Ovary (tissue), 9 donors: ENCODE measurements around the gene FARP2. TPM values are rescaled to one million over a fixed set of nuclear protein-coding genes. Genes with fewer than 3 reads are reported as not detected.

Experiments
- DNase-seq, 5 donors: peaks; one replicate each; pipeline ENCODE4 v3.0.0-alpha.2; 2019 to 2020
- H3K27ac ChIP-seq, 2 donors: fragments of 200-600 bp; one replicate each; pipeline versions ENCODE4 v1.5.1 to v1.8.0; 2019 to 2022
- H3K27me3 ChIP-seq: fragments of 200-600 bp; one replicate; pipeline ENCODE4 v1.8.0; 2022
- H3K36me3 ChIP-seq: fragments of 200-600 bp; sonication (generic); one replicate; pipeline ENCODE4 v1.5.1; 2019
- H3K4me1 ChIP-seq: one replicate; pipeline ENCODE4 v1.8.1; 2013; ENCODE audit warnings: mild to moderate bottlenecking, moderate library complexity; ENCODE audit not compliant: insufficient read depth
- H3K4me3 ChIP-seq: fragments of 200-600 bp; sonication (generic); one replicate; pipeline ENCODE4 v1.5.1; 2017
- H3K9me3 ChIP-seq, 2 donors: fragments of 200-600 bp in 1 of 2; sonication (generic) in 1 of 2; one replicate each; pipeline versions ENCODE4 v1.5.1 to v1.8.1; 2013 to 2019; ENCODE audit warnings: mild to moderate bottlenecking in 1 of 2, moderate library complexity in 1 of 2
- EP300 ChIP-seq: sonication (generic); formaldehyde crosslinking; IDR thresholded peaks from one replicate; pipeline ENCODE4 v1.6.1; 2017; ENCODE audit warnings: antibody characterized with exemption
- POLR2A ChIP-seq: fragments of 450-650 bp; IDR thresholded peaks from one replicate; pipeline ENCODE4 v1.6.1; 2017; ENCODE audit warnings: antibody characterized with exemption, mild to moderate bottlenecking, moderate library complexity
- WGBS, 3 donors: extraction: QIAGEN DNeasy Blood & Tissue Kit in 1 of 3; methylation state at CpG; one replicate each; pipeline versions ENCODE4 v1.1.5 to v1.1.7; 2013 to 2017; 5-methylcytosine and 5-hydroxymethylcytosine counted together
- intact Hi-C, 4 donors: fragments of 100-400 bp; cut with DNase I; formaldehyde crosslinking; loops; one replicate each; pipeline versions ENCODE4 v1.11.0 to v1.15.1; 2022 to 2023
- polyA plus RNA-seq, 2 donors: library from polyadenylated mRNA; stranded (reverse); fragments of 200-250 nt in 1 of 2; fragments of 350-450 nt in 1 of 2; fragmentation: Illumina TruSeq in 1 of 2; extraction: RNeasy Lipid Tissue Mini Kit (QIAGEN cat#74804) in 1 of 2; gene quantifications; one replicate each; pipeline ENCODE4 v1.2.3, GENCODE V29; 2013 to 2014
- total RNA-seq, 7 donors: library from RNA; depleted of rRNA in 2 of 7; stranded (reverse); fragments of >200 nt in 2 of 7; fragmentation: NEBNext Ultra II Directional in 3 of 7; extraction: Animal tissue kit (Norgen Biotek cat#: 25700) in 3 of 7; gene quantifications; one replicate each; pipeline versions ENCODE4 v1.1.0 to v1.2.4, GENCODE V29; 2016 to 2023
- TF ChIP-seq, protein P1 (sequence below), 3 donors: fragments of 450-650 bp in 2 of 3; fragments of 200-600 bp in 1 of 3; IDR thresholded peaks; one replicate each; pipeline versions ENCODE4 v1.5.1 to v1.8.0; 2016 to 2022; ENCODE audit warnings: antibody characterized with exemption in 3 of 3, mild to moderate bottlenecking in 1 of 3
- donor health status: DM: no; HTN: no; CAD: no; lungs with moderate emphysema.
- donor health status: DM: no; HTN: no; CAD: no.
- donor health status: Bipolar disorder and iron deficiency.
- donor health status: DM: yes; HTN: yes; CAD: no.
- donor health status: DM: no; HTN: no; CAD: no.
- donor health status: DM: yes; HTN: yes; CAD: no.

Gene FARP2
- total and polyA plus RNA-seq, 9 donors = 13.5 to 62.1 (median 39.5) TPM

DNA sequence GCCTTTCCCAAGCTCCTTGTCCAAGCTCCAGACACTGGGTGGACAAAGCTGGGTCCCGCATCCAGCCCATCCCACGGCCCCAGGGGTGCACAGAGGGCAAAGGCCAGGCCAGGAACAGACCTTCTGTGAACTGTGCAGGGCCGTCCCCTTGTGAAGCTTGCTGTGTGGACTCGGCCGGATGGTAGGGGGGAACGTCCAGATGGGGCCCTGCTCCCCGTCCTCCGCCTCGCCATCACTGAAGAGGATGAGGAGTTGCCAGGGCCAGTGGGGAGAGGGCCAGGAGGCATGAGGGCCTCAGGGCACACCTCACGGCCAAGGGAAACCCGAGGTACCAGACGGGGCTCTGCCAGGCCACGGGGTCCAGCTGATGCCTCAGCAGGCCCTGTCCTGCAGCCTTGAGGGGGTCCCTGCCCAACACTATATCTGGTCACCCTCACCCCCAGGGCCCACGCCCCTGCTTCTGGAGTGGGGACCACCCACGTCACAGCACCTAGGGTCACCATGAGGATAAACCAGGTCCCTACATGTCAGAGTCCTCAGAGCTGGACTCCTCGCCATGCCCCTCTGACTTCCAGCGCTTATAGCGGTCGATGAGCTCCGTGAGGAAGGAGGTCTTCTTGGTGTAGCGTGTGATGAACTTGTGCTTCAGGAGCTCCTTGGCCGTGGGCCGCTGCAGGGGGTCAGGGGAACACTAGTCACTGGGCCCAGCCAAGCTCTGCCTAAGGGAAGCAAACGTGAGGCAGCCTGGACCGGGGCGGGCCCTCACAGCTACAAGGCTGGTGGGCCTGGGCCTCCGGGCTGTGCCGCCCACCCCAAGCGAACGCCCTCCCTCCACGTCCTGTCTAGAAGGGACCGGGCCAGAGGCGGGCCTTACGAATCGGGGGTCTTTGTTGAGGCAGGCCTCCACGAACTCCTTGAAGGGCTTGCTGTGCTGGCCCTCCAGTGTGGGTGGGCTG, 142.3 kb downstream of the FARP2 start:
- no peak overlapping the region for H3K4me3 ChIP-seq
- no peaks in the 10 kb centered on the region for H3K4me1 ChIP-seq
- no peaks in the 10 kb centered on the region for H3K36me3 ChIP-seq
- no peak for DNase-seq
- WGBS, 3 donors = 89 to 92% (median 90%) methylated on average over 32 to 36 of the region's 36 CpGs
- H3K27me3 ChIP-seq = no peaks in the 10 kb centered on the region
- intact Hi-C loops = no loop called here
- H3K27ac ChIP-seq = no peak overlapping the region
- H3K9me3 ChIP-seq = no peaks in the 10 kb centered on the region
- TF ChIP-seq EP300 (no peak), POLR2A (no peak)

DNA sequence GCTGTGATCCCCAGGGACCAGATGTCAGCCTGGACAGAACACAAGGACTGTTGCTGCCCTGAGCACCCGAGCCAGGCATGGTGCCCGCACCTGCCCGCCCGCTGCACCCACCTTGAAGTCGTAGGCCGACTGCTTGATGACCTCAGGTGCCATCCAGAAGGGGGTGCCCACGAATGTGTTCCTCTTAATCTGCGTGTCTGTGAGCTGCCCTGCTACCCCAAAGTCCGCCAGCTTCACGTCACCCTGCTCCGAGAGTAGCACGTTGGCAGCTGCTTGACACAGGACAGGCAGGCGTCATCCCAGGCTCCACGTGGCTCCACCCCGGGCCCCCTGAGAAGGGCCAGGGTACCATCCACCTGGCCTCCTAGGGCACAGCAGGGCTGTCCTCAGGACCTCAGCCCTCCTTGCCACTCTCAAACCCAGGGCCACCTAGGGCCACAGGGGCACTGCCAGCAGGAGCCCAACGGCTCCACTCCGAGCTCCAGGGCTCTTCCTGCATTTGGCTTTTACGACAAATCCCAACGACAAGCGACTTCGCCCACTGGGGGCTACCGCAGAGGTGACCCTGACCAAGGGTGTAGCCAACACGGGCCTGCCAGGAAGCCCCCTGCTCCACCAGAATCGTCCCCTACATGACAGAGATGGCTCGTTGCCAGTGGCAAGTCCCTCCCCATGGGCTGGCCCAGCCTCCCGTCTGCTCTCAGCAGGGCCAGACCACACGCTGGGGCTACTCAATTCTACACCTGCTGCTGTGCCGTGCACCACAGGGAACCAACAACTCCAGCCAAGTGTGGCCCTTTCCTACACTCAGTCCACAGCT, 143.3 kb downstream of the FARP2 start:
- Histone ChIP-seq H3K27me3 (no peaks in the 10 kb centered on the region), H3K36me3 (no peaks in the 10 kb centered on the region), H3K4me3 (no peak overlapping the region), H3K27ac (no peak overlapping the region), H3K4me1 (no peaks in the 10 kb centered on the region), H3K9me3 (no peaks in the 10 kb centered on the region)
- TF ChIP-seq EP300 = no peak
- TF ChIP-seq, protein P1, sequence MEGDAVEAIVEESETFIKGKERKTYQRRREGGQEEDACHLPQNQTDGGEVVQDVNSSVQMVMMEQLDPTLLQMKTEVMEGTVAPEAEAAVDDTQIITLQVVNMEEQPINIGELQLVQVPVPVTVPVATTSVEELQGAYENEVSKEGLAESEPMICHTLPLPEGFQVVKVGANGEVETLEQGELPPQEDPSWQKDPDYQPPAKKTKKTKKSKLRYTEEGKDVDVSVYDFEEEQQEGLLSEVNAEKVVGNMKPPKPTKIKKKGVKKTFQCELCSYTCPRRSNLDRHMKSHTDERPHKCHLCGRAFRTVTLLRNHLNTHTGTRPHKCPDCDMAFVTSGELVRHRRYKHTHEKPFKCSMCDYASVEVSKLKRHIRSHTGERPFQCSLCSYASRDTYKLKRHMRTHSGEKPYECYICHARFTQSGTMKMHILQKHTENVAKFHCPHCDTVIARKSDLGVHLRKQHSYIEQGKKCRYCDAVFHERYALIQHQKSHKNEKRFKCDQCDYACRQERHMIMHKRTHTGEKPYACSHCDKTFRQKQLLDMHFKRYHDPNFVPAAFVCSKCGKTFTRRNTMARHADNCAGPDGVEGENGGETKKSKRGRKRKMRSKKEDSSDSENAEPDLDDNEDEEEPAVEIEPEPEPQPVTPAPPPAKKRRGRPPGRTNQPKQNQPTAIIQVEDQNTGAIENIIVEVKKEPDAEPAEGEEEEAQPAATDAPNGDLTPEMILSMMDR (IDR thresholded peaks at IDR 0.05) = no peak
- TF ChIP-seq POLR2A = no peak
- 82 to 84% (median 84%) methylated on average over 28 of the region's 28 CpGs for WGBS, 3 donors
- intact Hi-C loops = no loop called here
- no peak for DNase-seq

DNA sequence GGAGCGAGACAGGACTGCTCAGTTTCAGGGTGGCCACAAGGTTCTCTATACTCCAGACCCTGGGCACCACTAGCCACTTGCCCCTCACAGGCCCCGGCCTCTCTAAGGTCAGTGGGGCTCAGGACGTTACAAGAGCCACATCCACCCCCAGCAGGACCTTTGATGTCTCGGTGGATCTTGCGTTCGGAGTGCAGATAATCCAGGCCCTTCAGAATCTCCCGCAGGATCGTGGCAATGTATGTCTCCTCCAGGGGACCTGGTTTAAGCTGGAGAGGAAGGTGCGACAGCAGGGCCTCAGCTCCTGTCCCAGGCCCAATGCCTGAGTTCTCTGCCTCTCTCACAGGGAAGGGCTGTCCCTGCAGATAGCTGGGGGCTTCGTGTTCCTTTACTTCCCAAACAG, 143.9 kb downstream of the FARP2 start:
- intact Hi-C loops = no loop called here
- no peak overlapping the region for H3K27ac ChIP-seq
- WGBS, 3 donors = 89 to 92% (median 90%) methylated on average over 10 of the region's 10 CpGs
- H3K36me3 ChIP-seq = no peaks in the 10 kb centered on the region
- H3K4me1 ChIP-seq = no peaks in the 10 kb centered on the region
- no peaks in the 10 kb centered on the region for H3K9me3 ChIP-seq
- no peak for DNase-seq
- TF ChIP-seq, protein P1 (IDR thresholded peaks at IDR 0.05) = no peak
- TF ChIP-seq POLR2A (no peak), EP300 (no peak)
- H3K27me3 ChIP-seq = no peaks in the 10 kb centered on the region
- H3K4me3 ChIP-seq = no peak overlapping the region

DNA sequence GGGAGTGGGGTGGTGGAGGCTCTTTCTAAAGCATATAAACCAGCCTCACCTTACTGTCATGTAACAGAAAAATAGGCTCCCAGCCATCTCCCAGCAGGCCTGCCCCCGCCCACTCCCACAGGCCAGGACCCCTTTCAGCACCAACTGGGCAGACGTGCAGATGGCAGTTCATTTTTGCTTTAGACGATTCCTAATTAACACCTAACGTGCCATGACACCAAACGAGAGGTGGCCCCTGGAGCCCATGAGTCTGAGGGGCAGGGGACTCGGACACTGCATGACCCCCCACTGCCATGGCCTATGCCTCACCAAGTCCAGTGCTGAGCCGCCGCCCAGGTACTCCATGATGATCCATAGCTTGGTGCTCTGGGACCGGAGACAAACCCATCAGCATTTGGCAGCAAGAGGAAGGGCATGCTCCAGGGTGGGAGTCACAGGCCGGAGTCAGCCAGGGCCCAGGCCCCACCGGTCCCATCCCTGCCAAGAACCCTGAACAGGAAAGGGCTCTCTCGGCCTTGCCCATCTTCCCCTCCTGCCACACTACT, 144.4 kb downstream of the FARP2 start:
- no peak for DNase-seq
- Histone ChIP-seq H3K9me3 (no peaks in the 10 kb centered on the region), H3K27me3 (no peaks in the 10 kb centered on the region), H3K4me3 (no peak overlapping the region), H3K27ac (no peak overlapping the region), H3K36me3 (no peaks in the 10 kb centered on the region), H3K4me1 (no peaks in the 10 kb centered on the region)
- TF ChIP-seq EP300 = no peak
- TF ChIP-seq, protein P1 (IDR thresholded peaks at IDR 0.05) = no peak
- WGBS, 3 donors = 76 to 84% (median 80%) methylated on average over 11 to 12 of the region's 12 CpGs
- intact Hi-C loops = no loop called here
